ENCODE data around the gene ZNF92.
A peak's percentile ranks its signal among the peaks of the same experiment; 100 is the strongest.
"Not testable (repeated sequence)": the region's sequence is repeated elsewhere in the genome, so short reads cannot be mapped to it uniquely, and the experiment has no call there.

The ZNF92 gene

GRCh38 chr7:65373608-65374351 is at the start of gene ZNF92:
Gene ZNF92 (plus strand): TSS chr7:65373855. CDS start chr7:65373998, 143 bp downstream.
- peak; percentile 97 for DNase-seq (ENCODE audit: low spot score)

- DNase-seq (ENCODE audit: low spot score): no peak
These were observed 47.7 kb upstream of the ZNF92 start for GRCh38 chr7:65325793-65326432.

- DNase-seq (ENCODE audit: low spot score): no peak
These were observed 35.3 kb upstream of the ZNF92 start for GRCh38 chr7:65338346-65338745.

GRCh38 chr7:65339257-65339656 is 34.4 kb upstream of the ZNF92 start:
- no peak for DNase-seq (ENCODE audit: low spot score)

GRCh38 chr7:65342723-65343629 is 30.7 kb upstream of the ZNF92 start:
- no peak for DNase-seq (ENCODE audit: low spot score)

- DNase-seq (ENCODE audit: low spot score): not testable (repeated sequence)
These were observed 29.1 kb upstream of the ZNF92 start for GRCh38 chr7:65344541-65344940.

GRCh38 chr7:65354263-65354662 is 19.4 kb upstream of the ZNF92 start:
- no peak for DNase-seq (ENCODE audit: low spot score)

- DNase-seq (ENCODE audit: low spot score): no peak
These were observed 3.8 kb upstream of the ZNF92 start for GRCh38 chr7:65369843-65370242.

GRCh38 chr7:65371468-65371867 is 2.2 kb upstream of the ZNF92 start:
- no peak for DNase-seq (ENCODE audit: low spot score)

GRCh38 chr7:65379318-65379717 is 5.7 kb downstream of the ZNF92 start:
- no peak for DNase-seq (ENCODE audit: low spot score)

- DNase-seq (ENCODE audit: low spot score): no peak
These were observed 8.1 kb downstream of the ZNF92 start for GRCh38 chr7:65381742-65382141.

GRCh38 chr7:65382452-65382851 is 8.8 kb downstream of the ZNF92 start:
- DNase-seq (ENCODE audit: low spot score): no peak

- DNase-seq (ENCODE audit: low spot score): no peak
These were observed 14.2 kb downstream of the ZNF92 start for GRCh38 chr7:65387891-65388290.

- no peak for DNase-seq (ENCODE audit: low spot score)
These were observed 16.9 kb downstream of the ZNF92 start for GRCh38 chr7:65390588-65390987.

- no peak for DNase-seq (ENCODE audit: low spot score)
These were observed 24.1 kb downstream of the ZNF92 start for GRCh38 chr7:65397730-65398142.

- DNase-seq (ENCODE audit: low spot score): not testable (repeated sequence)
These were observed 25.0 kb downstream of the ZNF92 start for GRCh38 chr7:65398671-65399070.

GRCh38 chr7:65399101-65399500 is 25.4 kb downstream of the ZNF92 start:
- DNase-seq (ENCODE audit: low spot score): not testable (repeated sequence)

GRCh38 chr7:65404020-65404419 is 30.4 kb downstream of the ZNF92 start:
- no peak for DNase-seq (ENCODE audit: low spot score)

- not testable (repeated sequence) for DNase-seq (ENCODE audit: low spot score)
These were observed 33.1 kb downstream of the ZNF92 start for GRCh38 chr7:65406706-65407105.

GRCh38 chr7:65409363-65409762 is 35.7 kb downstream of the ZNF92 start:
- no peak for DNase-seq (ENCODE audit: low spot score)

- no peak for DNase-seq (ENCODE audit: low spot score)
These were observed 37.6 kb downstream of the ZNF92 start for GRCh38 chr7:65411249-65411648.

- DNase-seq (ENCODE audit: low spot score): no peak
These were observed 49.0 kb downstream of the ZNF92 start for GRCh38 chr7:65422670-65423069.

- DNase-seq (ENCODE audit: low spot score): not testable (repeated sequence)
These were observed 49.6 kb downstream of the ZNF92 start for GRCh38 chr7:65423286-65423685.
